Measurements from ENCODE around the gene MYH14.

- TF ChIP-seq POLR2A (IDR thresholded peaks at IDR 0.05; ENCODE audit: low read depth, low read length) (no peak), CTCF (conservative IDR thresholded peaks at IDR 0.05; ENCODE audit: low read depth, low read length) (no peak), SMC3 (IDR thresholded peaks at IDR 0.05; ENCODE audit: low read depth, low read length) (no peak)
- TF ChIP-seq, protein P1, sequence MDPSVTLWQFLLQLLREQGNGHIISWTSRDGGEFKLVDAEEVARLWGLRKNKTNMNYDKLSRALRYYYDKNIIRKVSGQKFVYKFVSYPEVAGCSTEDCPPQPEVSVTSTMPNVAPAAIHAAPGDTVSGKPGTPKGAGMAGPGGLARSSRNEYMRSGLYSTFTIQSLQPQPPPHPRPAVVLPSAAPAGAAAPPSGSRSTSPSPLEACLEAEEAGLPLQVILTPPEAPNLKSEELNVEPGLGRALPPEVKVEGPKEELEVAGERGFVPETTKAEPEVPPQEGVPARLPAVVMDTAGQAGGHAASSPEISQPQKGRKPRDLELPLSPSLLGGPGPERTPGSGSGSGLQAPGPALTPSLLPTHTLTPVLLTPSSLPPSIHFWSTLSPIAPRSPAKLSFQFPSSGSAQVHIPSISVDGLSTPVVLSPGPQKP (IDR thresholded peaks at IDR 0.05; ENCODE audit: borderline replicate concordance, low read depth, low read length) = no peak
Measured at GRCh38 chr19:50250450-50251136, 47.2 kb downstream of the MYH14 start.

Measured in IMR-90 (cell line).